K562 (cell line): ENCODE measurements around the gene TMC1. TPM values are rescaled to one million over a fixed set of nuclear protein-coding genes. Genes with fewer than 3 reads are reported as not detected.

ENCODE experiments used
- ATAC-seq: fragments of 200-7000 bp; cut with Tn5 transposase; 3 replicates; pipeline ENCODE4 v1.9.1; 2020; ENCODE audit warnings: moderate library complexity
- BruUV-seq: library from RNA; stranded (reverse); fragments of 400-500 nt; replicated peaks from 2 replicates; lab custom pipeline; 2021; lab: Mats Ljungman, UMichigan
- CTCF ChIA-PET: fragments of 300-600 bp; formaldehyde crosslinking; extraction: SDS; loops from one replicate; lab custom pipeline; 2021; ENCODE audit warnings: low intra/inter-chr PET ratio; lab: Yijun Ruan, JAX
- POLR2A ChIA-PET: fragments of 300-600, 350-650 bp; sonication (Branson Sonifier 250); formaldehyde crosslinking; extraction: SDS; loops from one replicate; lab custom pipeline; 2021; ENCODE audit warnings: antibody characterized with exemption, inconsistent platforms; lab: Yijun Ruan, JAX
- DNase-seq, 4 experiments: peaks; one replicate each; pipeline versions ENCODE4 v3.0.0 to v3.0.0-alpha.2; 2011 to 2018; ENCODE audit warnings: low spot score in 3 of 4, mixed read lengths in 3 of 4; ENCODE audit errors: extremely low read depth in 1 of 4
- FAIRE-seq: peaks from 2 replicates; lab custom pipeline; 2011; peaks lifted over from hg19 to GRCh38; lab: Jason Lieb, UNC
- H2AFZ ChIP-seq: 2 replicates; pipeline ENCODE4 v1.6.0; 2011; ENCODE audit warnings: low read depth, low read length, control low read depth, inconsistent platforms
- H3K27ac ChIP-seq: fragments of 200-600 bp; 3 replicates; pipeline ENCODE4 v1.8.0; 2011; ENCODE audit warnings: low read depth, mild to moderate bottlenecking, control low read depth, inconsistent platforms, low read length, moderate library complexity, mixed read lengths; ENCODE audit errors: extremely low read depth
- H3K27me3 ChIP-seq, 2 experiments: fragments of 300-600 bp in 1 of 2; 2 replicates in 1 of 2; 3 replicates in 1 of 2; pipeline versions ENCODE4 v1.6.0 to v1.8.0; 2011; ENCODE audit warnings: inconsistent platforms in 2 of 2, low read length in 2 of 2, mild to moderate bottlenecking in 1 of 2, mixed read lengths in 1 of 2, moderate library complexity in 1 of 2; ENCODE audit not compliant: control insufficient read depth in 2 of 2, insufficient read depth in 2 of 2
- H3K36me3 ChIP-seq: fragments of 300-600 bp; 3 replicates; pipeline ENCODE4 v1.8.0; 2011; ENCODE audit warnings: mild to moderate bottlenecking, low read length, inconsistent platforms; ENCODE audit not compliant: control insufficient read depth, insufficient read depth
- H3K4me1 ChIP-seq, 2 experiments: fragments of 200-600 bp in 1 of 2; replicated peaks in 1 of 2; 2 replicates in 1 of 2; 3 replicates in 1 of 2; pipeline versions ENCODE4 v1.5.1 to v1.8.0; 2011; ENCODE audit warnings: inconsistent platforms in 2 of 2, low read length in 2 of 2, mild to moderate bottlenecking in 1 of 2, mixed read lengths in 1 of 2, moderate library complexity in 1 of 2; ENCODE audit not compliant: control insufficient read depth in 2 of 2, insufficient read depth in 2 of 2
- H3K4me2 ChIP-seq: 2 replicates; pipeline ENCODE4 v1.6.1; 2011; ENCODE audit warnings: low read length, control low read depth, inconsistent platforms, mixed read lengths; ENCODE audit not compliant: insufficient read depth
- H3K4me3 ChIP-seq: fragments of 200-600 bp; sonication (generic), shearing (Covaris generic); 2 replicates; pipeline ENCODE4 v1.5.1; 2016; ENCODE audit warnings: control low read depth, inconsistent platforms
- H3K79me2 ChIP-seq: fragments of 200-600 bp; 3 replicates; pipeline ENCODE4 v1.8.0; 2011; ENCODE audit warnings: low read length, inconsistent platforms; ENCODE audit not compliant: control insufficient read depth, insufficient read depth
- H3K9ac ChIP-seq, 2 experiments: 2 replicates each; pipeline versions ENCODE4 v1.6.0 to v1.6.1; 2011; ENCODE audit warnings: low read depth in 2 of 2, low read length in 2 of 2, control low read depth in 1 of 2, inconsistent platforms in 1 of 2, mild to moderate bottlenecking in 1 of 2, mixed read lengths in 1 of 2; ENCODE audit not compliant: insufficient read depth in 1 of 2
- H3K9me1 ChIP-seq: one replicate; pipeline ENCODE4 v1.6.0; 2011; ENCODE audit warnings: inconsistent platforms, mild to moderate bottlenecking, low read length, moderate library complexity; ENCODE audit not compliant: control insufficient read depth, insufficient read depth
- H3K9me3 ChIP-seq: replicated peaks from 2 replicates; pipeline ENCODE4 v1.5.1; 2011; ENCODE audit warnings: low read depth, low read length, inconsistent platforms; ENCODE audit not compliant: control insufficient read depth, insufficient read depth
- H4K20me1 ChIP-seq: replicated peaks from 2 replicates; pipeline ENCODE4 v1.6.1; 2011; ENCODE audit warnings: low read length, inconsistent platforms, mixed read lengths; ENCODE audit not compliant: control insufficient read depth, insufficient read depth
- CAMTA2 ChIP-seq: fragments of 250-450 bp; sonication (Bioruptor Pico); conservative IDR thresholded peaks from 2 replicates; pipeline ENCODE4 v1.5.1; 2022
- CHCHD3 ChIP-seq: fragments of 250-450 bp; sonication (Bioruptor Pico); IDR thresholded peaks from 2 replicates; pipeline ENCODE4 v2.1.2; 2022; ENCODE audit warnings: mild to moderate bottlenecking
- FOXK2 ChIP-seq, 2 experiments: fragments of 450-650 bp; IDR thresholded peaks in 1 of 2; conservative IDR thresholded peaks in 1 of 2; 2 replicates each; pipeline ENCODE4 v1.6.1; 2016; ENCODE audit warnings: low read depth in 2 of 2, mild to moderate bottlenecking in 1 of 2
- HDAC2 ChIP-seq: fragments of 450-650 bp; IDR thresholded peaks from 2 replicates; pipeline ENCODE4 v1.6.1; 2016; ENCODE audit warnings: mild to moderate bottlenecking
- KDM5B ChIP-seq: fragments of 200-600 bp; sonication (generic); IDR thresholded peaks from 2 replicates; pipeline ENCODE4 v1.6.1; 2012; ENCODE audit warnings: low read depth, mild to moderate bottlenecking, moderate library complexity, low read length, control low read depth, inconsistent platforms; ENCODE audit not compliant: insufficient replicate concordance
- PRPF4 ChIP-seq: fragments of 200-400 bp; formaldehyde crosslinking; IDR thresholded peaks from one replicate; pipeline ENCODE4 v1.6.1; 2017; ENCODE audit warnings: low read length, low read depth, mild to moderate bottlenecking; ENCODE audit not compliant: insufficient read depth, poor library complexity, severe bottlenecking
- RB1 ChIP-seq: fragments of 450-650 bp; IDR thresholded peaks from 2 replicates; pipeline ENCODE4 v1.6.1; 2017; ENCODE audit warnings: low read depth, mild to moderate bottlenecking
- RFX1 ChIP-seq: fragments of 450-650 bp; IDR thresholded peaks from 2 replicates; pipeline ENCODE4 v1.6.1; 2016; ENCODE audit warnings: mild to moderate bottlenecking, moderate library complexity
- TCFL5 ChIP-seq: fragments of 250-450 bp; sonication (Bioruptor Pico); conservative IDR thresholded peaks from 2 replicates; pipeline ENCODE4 v1.6.1; 2021; ENCODE audit warnings: mild to moderate bottlenecking, moderate library complexity, matching md5 sums
- ZC3H8 ChIP-seq: fragments of 450-650 bp; IDR thresholded peaks from 2 replicates; pipeline ENCODE4 v1.6.1; 2017
- ZKSCAN3 ChIP-seq: fragments of 250-450 bp; sonication (Bioruptor Pico); IDR thresholded peaks from 2 replicates; pipeline ENCODE4 v1.4.0; 2020
- ZNF24 ChIP-seq: fragments of 450-650 bp; IDR thresholded peaks from 2 replicates; pipeline ENCODE4 v1.6.1; 2016
- ZNF57 ChIP-seq: fragments of 450-650 bp; formaldehyde crosslinking; IDR thresholded peaks from 2 replicates; pipeline ENCODE4 v1.4.0; 2020; ENCODE audit warnings: mild to moderate bottlenecking, moderate library complexity
- ZNF699 ChIP-seq: fragments of 250-450 bp; sonication (Bioruptor Pico); IDR thresholded peaks from 2 replicates; pipeline ENCODE4 v1.8.0; 2021; ENCODE audit warnings: mild to moderate bottlenecking, moderate library complexity; ENCODE audit not compliant: insufficient replicate concordance
- WGBS: fragments of 100-300 bp; shearing (Covaris generic); methylation state at CpG from one replicate; pipeline ENCODE4 v1.1.6; 2016; ENCODE audit warnings: low coverage, mixed read lengths; ENCODE audit not compliant: insufficient coverage; ENCODE audit errors: missing lambda C conversion rate; 5-methylcytosine and 5-hydroxymethylcytosine counted together
- in situ Hi-C: fragments of 300-500 bp; cut with MboI; formaldehyde crosslinking; loops from 4 replicates; pipeline ENCODE4 v1.15.0; 2018; ENCODE audit warnings: inconsistent platforms, mixed read lengths
- intact Hi-C: fragments of 100-400 bp; cut with micrococcal nuclease; formaldehyde crosslinking; loops from 2 replicates; pipeline ENCODE4 v1.14.2; 2022
- polyA plus RNA-seq, 8 experiments: library from polyadenylated mRNA; depleted of rRNA in 4 of 8; stranded (reverse) in 5 of 8; unstranded in 3 of 8; fragments of >200 nt; fragmentation: Nextera tagmentation in 2 of 8; fragmentation: Illumina TruSeq in 1 of 8; extraction: Ambion mirVana in 2 of 8; extraction: Trizol in 1 of 8; gene quantifications; 2 replicates each; pipeline versions ENCODE4 v1.2.1 to v1.2.3, GENCODE V29; 2011 to 2014; ENCODE audit warnings: inconsistent platforms in 1 of 8, missing spikeins in 1 of 8
- total RNA-seq, 7 experiments: library from RNA; depleted of rRNA in 6 of 7; stranded (reverse); fragments of >200 nt in 6 of 7; fragmentation: Illumina TruSeq in 2 of 7; extraction: Trizol in 2 of 7; gene quantifications; 2 replicates each; pipeline versions ENCODE4 v1.2.1 to v1.2.3, GENCODE V29; 2011 to 2021; ENCODE audit warnings: low replicate concordance in 1 of 7
- TF ChIP-seq, protein P1 (sequence below): fragments of 250-450 bp; sonication (Bioruptor Pico); IDR thresholded peaks from 2 replicates; pipeline ENCODE4 v1.4.0; 2020; ENCODE audit warnings: mild to moderate bottlenecking
- TF ChIP-seq, protein P2 (sequence below): sonication (generic); formaldehyde crosslinking; IDR thresholded peaks from 2 replicates; pipeline ENCODE4 v1.8.1; 2022; ENCODE audit warnings: missing genetic modification reagents
- TF ChIP-seq, protein P3 (sequence below): fragments of 250-450 bp; sonication (Bioruptor Pico); IDR thresholded peaks from 2 replicates; pipeline ENCODE4 v1.5.0; 2022; ENCODE audit warnings: mild to moderate bottlenecking

TMC1 gene
- total and polyA plus RNA-seq, 9 of the 15 experiments (the other 6 are each of a cell fraction or from before 2014, with no cell fraction given), result 0.10 to 0.15 TPM; not detected in 7

DNA sequence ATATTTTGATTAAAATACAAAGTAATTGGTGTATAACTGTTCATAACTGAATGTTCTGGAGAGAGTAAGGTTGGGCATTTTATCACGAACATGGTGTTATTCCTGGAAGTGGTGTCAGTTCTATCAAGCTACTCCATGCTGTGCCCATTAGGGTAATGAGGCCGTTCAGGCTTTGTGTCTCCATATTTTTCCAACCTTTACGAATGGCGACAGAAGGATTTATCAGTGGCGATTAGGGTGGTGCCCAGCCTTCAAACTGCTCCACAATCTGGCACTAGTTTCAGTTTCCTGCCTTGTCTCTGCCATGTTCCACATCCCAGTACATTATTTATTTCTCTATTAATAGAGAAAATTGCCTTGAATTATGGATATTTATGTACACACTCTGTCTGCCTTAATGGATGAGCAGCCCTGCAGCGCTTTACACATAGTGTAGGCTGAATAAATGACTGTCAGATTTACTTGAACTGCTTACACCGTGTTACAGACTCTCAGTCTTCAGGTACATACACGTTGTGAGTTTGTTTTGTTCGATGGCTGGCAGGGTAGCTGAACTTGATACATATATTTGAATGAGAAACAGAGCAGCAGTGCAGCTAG lies 23.9 kb upstream of the TMC1 start (continued):
- TF ChIP-seq RB1 (no peak), PRPF4 (no peak), ZNF57 (CRISPR knock-in tag) (no peak), ZC3H8 (no peak), KDM5B (no peak), ZNF24 (no peak)

DNA sequence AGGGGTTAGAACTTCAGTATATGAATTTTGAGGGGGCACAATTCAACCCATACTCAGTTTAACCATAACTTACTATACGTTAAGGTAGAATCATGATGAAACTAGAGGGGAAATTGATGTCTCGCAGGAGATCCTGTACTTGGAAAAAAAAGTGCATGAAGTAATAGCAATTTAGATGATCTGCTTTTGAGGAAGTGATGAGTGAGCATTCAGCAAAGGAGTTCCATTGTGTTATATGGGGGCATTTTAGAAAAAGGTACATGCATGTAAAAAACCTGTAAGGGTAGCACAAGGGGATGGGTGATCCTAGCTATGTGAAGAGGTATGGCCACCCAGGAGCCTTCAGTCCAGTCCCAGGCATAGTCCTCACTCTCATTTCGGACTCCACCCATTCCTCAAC lies 14.8 kb upstream of the TMC1 start:
- no TSS peak for BruUV-seq
- no peak overlapping the region for H3K4me2 ChIP-seq
- POLR2A ChIA-PET, result interaction anchor here (0.6 kb wide), 1 partner anchor 225 kb away, joined by 3 read pairs; no protein-coding TSS in a partner anchor
- no peak for FAIRE-seq
- no peaks in the 10 kb centered on the region for H3K9me3 ChIP-seq
- no peaks in the 10 kb centered on the region for H3K9me1 ChIP-seq
- WGBS, result 31% methylated on average over 3 of the region's 3 CpGs
- in situ Hi-C loops, result no loop called here
- no peaks in the 10 kb centered on the region for H3K27me3 ChIP-seq
- no peak overlapping the region for H3K9ac ChIP-seq
- no peak overlapping the region for H3K27ac ChIP-seq
- no peak for ATAC-seq
- CTCF ChIA-PET, result no interaction called here
- no peaks in the 10 kb centered on the region for H4K20me1 ChIP-seq
- intact Hi-C loops, result no loop called here
- no peaks in the 10 kb centered on the region for H3K79me2 ChIP-seq
- no peaks in the 10 kb centered on the region; a peak in 1 of 5 replicates for H3K4me1 ChIP-seq
- no peak for DNase-seq
- no peak overlapping the region for H2AFZ ChIP-seq
- H3K4me3 ChIP-seq, result no peak overlapping the region
- H3K36me3 ChIP-seq, result no peaks in the 10 kb centered on the region
- TF ChIP-seq HDAC2, result no peak
- TF ChIP-seq, protein P1, sequence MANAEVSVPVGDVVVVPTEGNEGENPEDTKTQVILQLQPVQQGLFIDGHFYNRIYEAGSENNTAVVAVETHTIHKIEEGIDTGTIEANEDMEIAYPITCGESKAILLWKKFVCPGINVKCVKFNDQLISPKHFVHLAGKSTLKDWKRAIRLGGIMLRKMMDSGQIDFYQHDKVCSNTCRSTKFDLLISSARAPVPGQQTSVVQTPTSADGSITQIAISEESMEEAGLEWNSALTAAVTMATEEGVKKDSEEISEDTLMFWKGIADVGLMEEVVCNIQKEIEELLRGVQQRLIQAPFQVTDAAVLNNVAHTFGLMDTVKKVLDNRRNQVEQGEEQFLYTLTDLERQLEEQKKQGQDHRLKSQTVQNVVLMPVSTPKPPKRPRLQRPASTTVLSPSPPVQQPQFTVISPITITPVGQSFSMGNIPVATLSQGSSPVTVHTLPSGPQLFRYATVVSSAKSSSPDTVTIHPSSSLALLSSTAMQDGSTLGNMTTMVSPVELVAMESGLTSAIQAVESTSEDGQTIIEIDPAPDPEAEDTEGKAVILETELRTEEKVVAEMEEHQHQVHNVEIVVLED (CRISPR knock-in tag), result no peak
- no peak for TF ChIP-seq FOXK2 (conservative IDR thresholded peaks at IDR 0.05 in 1 of 2, IDR thresholded peaks at IDR 0.05 in 1 of 2; ENCODE audit: low read depth in 2 of 2)
- no peak for TF ChIP-seq ZNF699 (CRISPR knock-in tag)
- TF ChIP-seq, protein P2, sequence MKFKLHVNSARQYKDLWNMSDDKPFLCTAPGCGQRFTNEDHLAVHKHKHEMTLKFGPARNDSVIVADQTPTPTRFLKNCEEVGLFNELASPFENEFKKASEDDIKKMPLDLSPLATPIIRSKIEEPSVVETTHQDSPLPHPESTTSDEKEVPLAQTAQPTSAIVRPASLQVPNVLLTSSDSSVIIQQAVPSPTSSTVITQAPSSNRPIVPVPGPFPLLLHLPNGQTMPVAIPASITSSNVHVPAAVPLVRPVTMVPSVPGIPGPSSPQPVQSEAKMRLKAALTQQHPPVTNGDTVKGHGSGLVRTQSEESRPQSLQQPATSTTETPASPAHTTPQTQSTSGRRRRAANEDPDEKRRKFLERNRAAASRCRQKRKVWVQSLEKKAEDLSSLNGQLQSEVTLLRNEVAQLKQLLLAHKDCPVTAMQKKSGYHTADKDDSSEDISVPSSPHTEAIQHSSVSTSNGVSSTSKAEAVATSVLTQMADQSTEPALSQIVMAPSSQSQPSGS, result no peak
- no peak for TF ChIP-seq ZKSCAN3
- TF ChIP-seq CHCHD3 (CRISPR knock-in tag), result no peak
- TF ChIP-seq TCFL5, result no peak
- TF ChIP-seq RFX1, result no peak
- TF ChIP-seq CAMTA2 (CRISPR knock-in tag), result no peak
- TF ChIP-seq, protein P3, sequence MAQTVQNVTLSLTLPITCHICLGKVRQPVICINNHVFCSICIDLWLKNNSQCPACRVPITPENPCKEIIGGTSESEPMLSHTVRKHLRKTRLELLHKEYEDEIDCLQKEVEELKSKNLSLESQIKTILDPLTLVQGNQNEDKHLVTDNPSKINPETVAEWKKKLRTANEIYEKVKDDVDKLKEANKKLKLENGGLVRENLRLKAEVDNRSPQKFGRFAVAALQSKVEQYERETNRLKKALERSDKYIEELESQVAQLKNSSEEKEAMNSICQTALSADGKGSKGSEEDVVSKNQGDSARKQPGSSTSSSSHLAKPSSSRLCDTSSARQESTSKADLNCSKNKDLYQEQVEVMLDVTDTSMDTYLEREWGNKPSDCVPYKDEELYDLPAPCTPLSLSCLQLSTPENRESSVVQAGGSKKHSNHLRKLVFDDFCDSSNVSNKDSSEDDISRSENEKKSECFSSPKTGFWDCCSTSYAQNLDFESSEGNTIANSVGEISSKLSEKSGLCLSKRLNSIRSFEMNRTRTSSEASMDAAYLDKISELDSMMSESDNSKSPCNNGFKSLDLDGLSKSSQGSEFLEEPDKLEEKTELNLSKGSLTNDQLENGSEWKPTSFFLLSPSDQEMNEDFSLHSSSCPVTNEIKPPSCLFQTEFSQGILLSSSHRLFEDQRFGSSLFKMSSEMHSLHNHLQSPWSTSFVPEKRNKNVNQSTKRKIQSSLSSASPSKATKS (CRISPR knock-in tag), result no peak
